ENCODE measurements around the gene IRX1.

Gene IRX1

GRCh38 chr5:3650868-3651267 is 55.2 kb downstream of the IRX1 start:
- no peaks in the 10 kb centered on the region for H3K79me1 ChIP-seq (ENCODE audit: low read length)
- H3K4me1 ChIP-seq (ENCODE audit: control insufficient read depth, low read depth, low read length) = no peaks in the 10 kb centered on the region
- no peak overlapping the region for H2BK15ac ChIP-seq (replicated peaks; ENCODE audit: low read depth)
- H3K4ac ChIP-seq (ENCODE audit: low read depth, low read length) = no peak overlapping the region
- no CpG with 5 or more reads among the region's 8 CpGs for WGBS (ENCODE audit: extremely low coverage, insufficient coverage, low lambda C conversion rate)
- no peak for DNase-seq
- no peak overlapping the region for H3K27ac ChIP-seq (ENCODE audit: low read depth, low read length)
- H3K4me2 ChIP-seq (ENCODE audit: low read length) = no peak overlapping the region
- H3K4me3 ChIP-seq (ENCODE audit: low read length) = no peak overlapping the region
- no peak overlapping the region for H3K18ac ChIP-seq (ENCODE audit: low read length)
- H2BK5ac ChIP-seq (ENCODE audit: low read length) = no peak overlapping the region
- no peak overlapping the region for H4K8ac ChIP-seq (ENCODE audit: low read depth, low read length)
- no peak overlapping the region for H3K9ac ChIP-seq (ENCODE audit: low read length)
- no peak overlapping the region for H3K23ac ChIP-seq (ENCODE audit: low read length)
- no peak overlapping the region for H3K56ac ChIP-seq (ENCODE audit: low read length)
- H2AK5ac ChIP-seq (ENCODE audit: low read length) = no peak overlapping the region
- no peak overlapping the region for H2BK120ac ChIP-seq (ENCODE audit: low read depth, low read length)
- no peaks in the 10 kb centered on the region for H3K27me3 ChIP-seq (ENCODE audit: insufficient read depth, low read length, poor library complexity)
- H4K5ac ChIP-seq (ENCODE audit: low read length) = no peak overlapping the region
- H3K36me3 ChIP-seq (ENCODE audit: control insufficient read depth, insufficient read depth, low read length) = no peaks in the 10 kb centered on the region
- H3K79me2 ChIP-seq (ENCODE audit: control insufficient read depth, insufficient read depth, low read length) = no peaks in the 10 kb centered on the region

Measured in mesendoderm (in vitro differentiated cells).